ENCODE data around the gene PLXNA4. TPM values are rescaled to one million over a fixed set of nuclear protein-coding genes. Genes with fewer than 3 reads are reported as not detected.

Gene PLXNA4
- total RNA-seq, 1 donor from 2014 or later, result 21.7 TPM

GRCh38 chr7:132504852-132505251, 71.4 kb downstream of the PLXNA4 start:
- DNase-seq (ENCODE audit: low read depth, low spot score), result no peak
- TF ChIP-seq, protein P1, sequence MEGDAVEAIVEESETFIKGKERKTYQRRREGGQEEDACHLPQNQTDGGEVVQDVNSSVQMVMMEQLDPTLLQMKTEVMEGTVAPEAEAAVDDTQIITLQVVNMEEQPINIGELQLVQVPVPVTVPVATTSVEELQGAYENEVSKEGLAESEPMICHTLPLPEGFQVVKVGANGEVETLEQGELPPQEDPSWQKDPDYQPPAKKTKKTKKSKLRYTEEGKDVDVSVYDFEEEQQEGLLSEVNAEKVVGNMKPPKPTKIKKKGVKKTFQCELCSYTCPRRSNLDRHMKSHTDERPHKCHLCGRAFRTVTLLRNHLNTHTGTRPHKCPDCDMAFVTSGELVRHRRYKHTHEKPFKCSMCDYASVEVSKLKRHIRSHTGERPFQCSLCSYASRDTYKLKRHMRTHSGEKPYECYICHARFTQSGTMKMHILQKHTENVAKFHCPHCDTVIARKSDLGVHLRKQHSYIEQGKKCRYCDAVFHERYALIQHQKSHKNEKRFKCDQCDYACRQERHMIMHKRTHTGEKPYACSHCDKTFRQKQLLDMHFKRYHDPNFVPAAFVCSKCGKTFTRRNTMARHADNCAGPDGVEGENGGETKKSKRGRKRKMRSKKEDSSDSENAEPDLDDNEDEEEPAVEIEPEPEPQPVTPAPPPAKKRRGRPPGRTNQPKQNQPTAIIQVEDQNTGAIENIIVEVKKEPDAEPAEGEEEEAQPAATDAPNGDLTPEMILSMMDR (conservative IDR thresholded peaks at IDR 0.05), result no peak
- Mint-ChIP-seq H3K36me3 (ENCODE audit: low read depth) (peaks cover 2% of the 10 kb centered on the region), H3K27ac (ENCODE audit: unreplicated experiment) (peak overlapping the region; percentile 38), H3K9me3 (no peaks in the 10 kb centered on the region), H3K4me3 (no peak overlapping the region), H3K4me1 (peaks cover 16% of the 10 kb centered on the region), H3K27me3 (ENCODE audit: low read depth) (no peaks in the 10 kb centered on the region)

- no peak for DNase-seq (ENCODE audit: low read depth, low spot score)
- H3K27ac Mint-ChIP-seq (ENCODE audit: unreplicated experiment), result no peak overlapping the region
- H3K9me3 Mint-ChIP-seq, result no peaks in the 10 kb centered on the region
- no peak overlapping the region for H3K4me3 Mint-ChIP-seq
- TF ChIP-seq, protein P1 (conservative IDR thresholded peaks at IDR 0.05), result no peak
- peaks cover 2% of the 10 kb centered on the region for H3K36me3 Mint-ChIP-seq (ENCODE audit: low read depth)
- H3K4me1 Mint-ChIP-seq, result peaks cover 13% of the 10 kb centered on the region
- no peaks in the 10 kb centered on the region for H3K27me3 Mint-ChIP-seq (ENCODE audit: low read depth)
Observed at GRCh38 chr7:132504071-132504470, 72.2 kb downstream of the PLXNA4 start.

DNA sequence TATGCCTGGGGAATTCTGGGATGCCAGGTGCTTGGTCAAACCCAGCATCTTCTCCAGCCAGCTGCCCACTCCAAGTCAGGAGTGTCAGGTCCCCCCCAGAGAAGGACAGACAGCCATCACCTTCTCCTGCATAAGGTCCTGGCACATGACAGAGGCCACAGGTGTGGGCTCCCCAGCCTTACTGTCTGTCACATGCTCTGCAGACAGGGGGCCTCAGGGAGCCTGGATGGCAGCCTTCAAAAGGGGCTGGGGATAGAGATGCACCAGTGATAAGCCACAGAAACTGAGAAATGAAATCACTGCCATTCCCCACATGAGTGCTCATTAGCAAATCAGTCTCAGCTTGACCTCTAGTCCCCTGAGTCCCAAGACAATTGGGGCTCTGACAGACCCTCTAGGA, 72.9 kb downstream of the PLXNA4 start:
- Mint-ChIP-seq H3K27ac (ENCODE audit: unreplicated experiment) (no peak overlapping the region), H3K36me3 (ENCODE audit: low read depth) (peaks cover 2% of the 10 kb centered on the region), H3K27me3 (ENCODE audit: low read depth) (no peaks in the 10 kb centered on the region), H3K4me3 (no peak overlapping the region), H3K4me1 (peaks cover 11% of the 10 kb centered on the region), H3K9me3 (no peaks in the 10 kb centered on the region)
- no peak for DNase-seq (ENCODE audit: low read depth, low spot score)
- TF ChIP-seq, protein P1 (conservative IDR thresholded peaks at IDR 0.05), result no peak

GRCh38 chr7:132501956-132502355, 74.3 kb downstream of the PLXNA4 start:
- Mint-ChIP-seq H3K27me3 (ENCODE audit: low read depth) (no peaks in the 10 kb centered on the region), H3K9me3 (peaks cover 2% of the 10 kb centered on the region)

DNA sequence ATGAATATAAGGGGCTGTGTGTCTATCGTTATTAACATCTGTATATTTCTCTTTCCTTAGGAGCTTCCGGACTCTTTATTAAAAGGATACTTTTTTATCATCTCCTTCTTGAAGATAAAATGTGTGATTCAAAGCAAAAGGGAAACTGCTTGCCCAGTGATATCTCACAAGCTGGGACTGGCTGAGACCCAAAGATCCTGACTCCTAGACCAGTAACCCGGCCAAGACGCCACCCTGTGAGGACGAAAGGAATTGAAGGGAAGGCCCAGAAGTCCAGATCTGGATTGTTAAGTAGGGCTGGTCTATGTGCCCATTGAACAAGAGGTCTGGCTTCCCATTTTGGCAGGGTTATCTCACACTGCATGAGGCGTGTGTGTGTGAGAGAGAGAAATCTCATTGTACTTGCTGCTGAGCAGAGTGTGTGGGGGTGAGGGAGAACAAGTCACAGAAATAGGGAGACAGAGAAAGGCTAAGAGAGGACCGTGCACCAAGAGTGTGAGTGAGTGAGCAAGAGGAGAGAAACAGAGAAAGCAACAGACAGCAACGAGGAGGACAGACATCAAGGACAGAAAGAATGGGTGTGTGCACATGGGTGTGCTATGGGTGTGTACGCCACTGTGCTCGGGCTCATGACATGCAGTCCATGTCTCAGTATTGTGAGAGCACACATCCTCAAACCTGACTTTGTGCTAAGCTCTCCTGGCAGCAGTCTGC, 75.4 kb downstream of the PLXNA4 start:
- DNase-seq (ENCODE audit: low read depth, low spot score), result no peak
- Mint-ChIP-seq H3K27me3 (ENCODE audit: low read depth) (no peaks in the 10 kb centered on the region), H3K4me1 (peaks cover 21% of the 10 kb centered on the region), H3K4me3 (no peak overlapping the region), H3K36me3 (ENCODE audit: low read depth) (peaks cover 2% of the 10 kb centered on the region), H3K9me3 (peaks cover 2% of the 10 kb centered on the region), H3K27ac (ENCODE audit: unreplicated experiment) (peak overlapping the region; percentile 61)
- TF ChIP-seq, protein P1 (conservative IDR thresholded peaks at IDR 0.05), result no peak

More at GRCh38 chr7:132501956-132502355, 74.3 kb downstream of the PLXNA4 start:
- peaks cover 17% of the 10 kb centered on the region for H3K4me1 Mint-ChIP-seq
- no peak overlapping the region for H3K4me3 Mint-ChIP-seq
- H3K27ac Mint-ChIP-seq (ENCODE audit: unreplicated experiment), result peak overlapping the region; percentile 9
- H3K36me3 Mint-ChIP-seq (ENCODE audit: low read depth), result peaks cover 2% of the 10 kb centered on the region
- DNase-seq (ENCODE audit: low read depth, low spot score), result no peak
- TF ChIP-seq, protein P1 (conservative IDR thresholded peaks at IDR 0.05), result no peak
